GM13976 (cell line): ENCODE results near the gene PEPD.

Experiments
- DNase-seq: peaks from one replicate; pipeline ENCODE4 v3.0.0; 2012; ENCODE audit warnings: low spot score
- CTCF ChIP-seq: IDR thresholded peaks from 2 replicates; pipeline ENCODE4 v1.5.1; 2012; ENCODE audit warnings: borderline replicate concordance, mild to moderate bottlenecking; ENCODE audit not compliant: insufficient read depth; ENCODE audit errors: extremely low read depth, missing control alignments, control extremely low read depth
- in situ Hi-C: fragments of 300-500 bp; cut with MboI; formaldehyde crosslinking; loops from one replicate; pipeline ENCODE4 v1.12.0; 2022; ENCODE audit warnings: low sequenced_read_pairs, mixed read lengths, inconsistent platforms; ENCODE audit not compliant: unreplicated experiment

Gene PEPD

GRCh38 chr19:33408538-33409434 lies 112.8 kb downstream of the PEPD start:
- DNase-seq = no peak
- in situ Hi-C loops = loop anchor here (10.0 kb wide), 1 partner anchor 174 kb away; no protein-coding TSS in a partner anchor
- TF ChIP-seq CTCF = no peak

GRCh38 chr19:33408116-33408515 lies 113.5 kb downstream of the PEPD start:
- in situ Hi-C loops = loop anchor here (10.0 kb wide), 1 partner anchor 173 kb away; no protein-coding TSS in a partner anchor
- no peak for TF ChIP-seq CTCF

DNA sequence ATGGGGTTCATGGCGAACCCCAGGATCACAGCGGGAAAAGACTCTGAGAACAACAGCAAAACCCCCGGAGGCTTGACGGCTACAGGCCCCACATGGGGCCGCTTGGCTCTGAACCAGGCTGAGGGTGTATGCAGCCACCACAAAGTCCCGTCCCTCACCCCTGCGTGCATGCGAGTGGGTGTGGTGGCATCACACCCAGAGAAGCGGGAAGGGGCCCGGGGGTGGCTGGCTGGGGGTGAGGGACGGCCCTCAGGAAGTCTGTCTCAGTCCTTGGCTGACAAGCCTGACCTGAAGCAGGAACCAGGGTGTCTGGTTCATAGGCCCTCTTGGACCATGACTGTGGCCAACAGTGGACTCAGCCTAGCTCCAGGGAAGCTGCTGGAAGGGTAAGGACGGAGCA lies 113.9 kb downstream of the PEPD start:
- no peak for DNase-seq
- TF ChIP-seq CTCF = no peak
- in situ Hi-C loops = loop anchor here (10.0 kb wide), 1 partner anchor 173 kb away; no protein-coding TSS in a partner anchor

More at GRCh38 chr19:33408116-33408515, 113.5 kb downstream of the PEPD start:
- DNase-seq = no peak

DNA sequence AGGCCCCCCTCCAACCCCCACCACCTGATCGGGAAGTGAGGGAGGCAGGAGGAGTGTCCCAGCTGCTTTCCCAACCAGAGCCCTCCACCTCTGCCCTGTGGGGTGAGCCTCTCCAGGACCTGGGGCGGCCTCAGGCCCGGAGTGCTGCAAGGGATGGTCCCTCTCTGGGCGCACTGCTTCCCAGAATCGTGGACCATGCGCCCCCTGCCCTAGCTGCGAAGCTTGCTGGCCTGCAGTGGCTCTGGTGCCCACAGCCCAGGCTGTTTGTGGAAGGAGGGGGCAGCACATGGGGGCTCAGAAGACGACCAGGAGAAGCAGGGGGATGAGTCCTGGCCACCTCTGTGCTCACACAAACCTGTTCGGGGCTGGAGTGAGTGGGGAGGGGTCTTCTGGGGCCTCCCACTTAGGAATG lies 114.4 kb downstream of the PEPD start:
- in situ Hi-C loops = loop anchor here (10.0 kb wide), 1 partner anchor 172 kb away; no protein-coding TSS in a partner anchor
- no peak for TF ChIP-seq CTCF
- no peak for DNase-seq

DNA sequence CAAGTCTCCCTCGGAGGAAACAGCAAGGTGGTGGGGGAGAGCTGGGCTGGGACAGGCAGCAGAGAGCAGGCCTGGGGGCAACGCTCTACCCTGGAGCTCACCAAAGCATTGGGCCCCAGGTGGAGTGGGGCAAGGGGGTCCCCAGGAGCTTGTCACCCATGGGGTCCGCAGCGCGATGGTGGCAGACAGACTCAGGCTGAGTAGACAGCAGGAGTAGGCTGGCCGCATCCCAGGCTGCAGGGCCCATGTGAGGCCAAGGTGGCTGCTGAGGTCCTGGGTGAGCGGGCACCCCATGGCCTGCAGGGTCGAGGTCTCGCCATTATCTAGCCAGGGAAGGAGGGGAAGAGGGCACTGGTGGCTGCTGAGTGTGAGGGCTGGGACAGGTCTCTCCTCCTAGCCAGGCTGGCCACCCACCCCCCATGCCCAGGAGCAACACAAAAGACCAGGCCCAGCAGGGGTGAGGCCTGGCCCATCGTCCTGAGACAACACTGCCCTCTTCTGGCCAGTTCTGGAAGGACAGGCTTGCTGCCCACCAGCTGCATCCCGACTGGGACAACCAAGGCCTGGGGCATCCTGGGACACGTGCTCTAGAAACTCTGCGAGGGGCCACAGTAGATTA lies 115.0 kb downstream of the PEPD start:
- DNase-seq = peak; percentile 92
- in situ Hi-C loops = loop anchor here (10.0 kb wide), 1 partner anchor 172 kb away; no protein-coding TSS in a partner anchor
- peak; percentile 98 for TF ChIP-seq CTCF
